ENCODE results near the gene PISD.

The PISD gene

DNA sequence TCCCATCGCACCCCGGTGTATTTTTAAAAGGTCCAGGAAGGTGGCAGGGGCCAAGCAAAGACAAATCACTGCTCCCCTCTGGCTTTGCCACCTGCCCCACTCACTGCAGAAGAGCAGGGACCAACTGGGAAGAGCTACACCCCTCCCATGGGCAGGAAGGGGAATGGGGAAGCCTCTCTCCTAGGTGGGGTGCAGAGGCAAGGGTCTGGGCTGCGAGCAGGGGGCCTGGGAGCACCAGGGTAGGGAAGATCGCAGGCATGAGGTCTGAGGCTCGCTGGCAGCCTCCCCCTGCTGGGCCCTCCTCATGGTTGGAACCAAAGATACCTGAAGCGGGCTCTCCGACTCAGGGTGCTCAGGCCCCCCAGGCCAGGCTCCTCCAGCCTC, 36.8 kb downstream of the PISD start:
- no peak for DNase-seq
- Mint-ChIP-seq H3K36me3 (ENCODE audit: low read depth) (peaks cover 16% of the 10 kb centered on the region), H3K4me3 (no peak overlapping the region), H3K4me1 (peaks cover 30% of the 10 kb centered on the region), H3K9me3 (no peaks in the 10 kb centered on the region), H3K27ac (no peak overlapping the region), H3K27me3 (no peaks in the 10 kb centered on the region)
- no peak for ATAC-seq

DNA sequence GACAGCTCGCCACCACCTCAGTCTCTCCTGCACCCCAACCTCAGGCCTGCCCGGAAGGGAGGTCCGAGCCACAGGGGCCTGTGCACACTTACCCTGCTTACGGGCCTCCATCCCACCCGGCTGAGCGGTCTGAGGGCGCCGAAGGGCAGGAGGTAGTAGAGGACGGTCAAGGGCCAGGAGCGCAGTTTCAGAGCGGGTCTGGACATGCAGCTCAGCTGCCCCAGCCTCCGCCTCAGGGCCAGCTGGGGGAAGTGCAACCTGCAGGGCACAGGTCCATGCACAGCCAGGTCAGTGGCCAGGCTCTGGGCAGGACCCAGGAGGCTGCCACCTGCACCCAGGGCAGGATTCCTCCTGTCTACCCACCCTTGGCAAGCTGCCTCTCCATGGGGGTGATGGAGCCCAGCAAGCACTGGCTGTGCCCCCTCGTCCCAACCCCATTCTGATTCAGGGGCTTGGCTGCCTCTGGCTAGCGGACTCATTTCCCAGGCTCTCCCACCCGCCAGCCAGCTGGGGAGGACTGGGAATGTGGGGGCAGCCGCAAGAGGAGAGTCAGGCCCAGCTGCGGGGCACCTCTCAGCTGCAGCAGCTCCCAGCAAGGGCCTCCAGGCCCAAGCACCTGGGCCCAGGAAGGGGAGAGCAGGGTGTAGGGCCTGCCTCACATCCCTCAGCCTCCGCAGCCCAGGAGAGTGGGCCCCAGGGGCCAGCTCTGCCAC, 38.3 kb downstream of the PISD start:
- no peak overlapping the region for H3K4me3 Mint-ChIP-seq
- H3K4me1 Mint-ChIP-seq = peaks cover 24% of the 10 kb centered on the region
- no peak for DNase-seq
- ATAC-seq = no peak
- peak overlapping the region; percentile 46 for H3K27ac Mint-ChIP-seq
- H3K36me3 Mint-ChIP-seq (ENCODE audit: low read depth) = peaks cover 28% of the 10 kb centered on the region
- no peaks in the 10 kb centered on the region for H3K9me3 Mint-ChIP-seq
- H3K27me3 Mint-ChIP-seq = no peaks in the 10 kb centered on the region

DNA sequence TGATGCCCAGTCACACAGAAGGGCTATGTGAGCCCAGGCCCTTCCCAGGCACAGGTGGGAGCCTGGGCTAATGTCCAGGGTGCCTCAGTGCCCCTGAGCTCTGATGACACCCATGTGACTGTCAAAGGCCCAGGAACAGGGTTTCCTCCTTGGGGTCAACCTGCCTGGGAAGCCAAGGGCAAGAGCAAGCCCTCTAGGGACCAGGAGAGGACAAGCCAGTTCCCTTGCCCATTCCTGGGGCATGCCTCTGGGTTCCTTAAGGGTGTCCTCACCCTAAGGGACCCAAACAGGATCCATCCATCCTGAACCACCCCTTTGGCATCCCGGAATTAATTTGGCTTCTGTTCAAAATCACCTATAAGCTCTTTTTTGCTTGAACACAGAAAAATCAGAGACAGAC, 39.0 kb downstream of the PISD start:
- Mint-ChIP-seq H3K27me3 (no peaks in the 10 kb centered on the region), H3K4me1 (peaks cover 18% of the 10 kb centered on the region), H3K36me3 (ENCODE audit: low read depth) (peaks cover 32% of the 10 kb centered on the region), H3K9me3 (no peaks in the 10 kb centered on the region), H3K27ac (peak overlapping the region; percentile 46), H3K4me3 (no peak overlapping the region)
- no peak for DNase-seq
- ATAC-seq = no peak

DNA sequence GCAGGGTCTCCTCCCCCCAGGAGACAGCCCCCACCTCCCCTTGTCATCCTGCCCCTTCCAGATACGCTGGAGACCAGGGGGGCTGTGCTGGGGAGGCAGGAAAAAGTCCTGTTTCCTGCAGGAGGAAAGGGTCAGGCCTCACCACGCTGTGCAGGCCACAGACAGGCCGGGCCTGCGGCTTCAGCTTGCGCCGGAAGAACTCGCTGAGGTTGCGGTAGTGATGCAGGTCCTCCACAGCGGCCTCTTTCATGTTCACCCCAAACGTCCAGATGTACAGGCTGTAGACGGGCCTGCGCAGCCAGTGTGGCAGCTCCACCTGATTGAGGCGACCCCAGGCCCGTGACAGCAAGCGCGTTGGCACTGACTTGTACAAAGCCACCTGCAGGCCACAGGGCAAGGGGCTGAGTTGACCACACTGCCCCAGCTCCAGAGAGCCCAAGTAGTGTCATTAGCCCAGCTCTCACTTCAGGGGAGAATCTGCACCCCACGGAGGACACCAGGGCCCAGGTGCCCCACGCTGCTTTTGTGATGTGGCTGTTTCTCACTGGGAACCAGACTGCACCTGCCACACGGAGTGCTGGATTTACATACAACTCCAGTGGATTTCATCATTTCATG, 40.4 kb downstream of the PISD start:
- Mint-ChIP-seq H3K27me3 (no peaks in the 10 kb centered on the region), H3K36me3 (ENCODE audit: low read depth) (peaks cover 32% of the 10 kb centered on the region), H3K9me3 (no peaks in the 10 kb centered on the region), H3K4me1 (peaks cover 18% of the 10 kb centered on the region), H3K4me3 (no peak overlapping the region), H3K27ac (peak overlapping the region; percentile 67)
- DNase-seq = no peak
- no peak for ATAC-seq

DNA sequence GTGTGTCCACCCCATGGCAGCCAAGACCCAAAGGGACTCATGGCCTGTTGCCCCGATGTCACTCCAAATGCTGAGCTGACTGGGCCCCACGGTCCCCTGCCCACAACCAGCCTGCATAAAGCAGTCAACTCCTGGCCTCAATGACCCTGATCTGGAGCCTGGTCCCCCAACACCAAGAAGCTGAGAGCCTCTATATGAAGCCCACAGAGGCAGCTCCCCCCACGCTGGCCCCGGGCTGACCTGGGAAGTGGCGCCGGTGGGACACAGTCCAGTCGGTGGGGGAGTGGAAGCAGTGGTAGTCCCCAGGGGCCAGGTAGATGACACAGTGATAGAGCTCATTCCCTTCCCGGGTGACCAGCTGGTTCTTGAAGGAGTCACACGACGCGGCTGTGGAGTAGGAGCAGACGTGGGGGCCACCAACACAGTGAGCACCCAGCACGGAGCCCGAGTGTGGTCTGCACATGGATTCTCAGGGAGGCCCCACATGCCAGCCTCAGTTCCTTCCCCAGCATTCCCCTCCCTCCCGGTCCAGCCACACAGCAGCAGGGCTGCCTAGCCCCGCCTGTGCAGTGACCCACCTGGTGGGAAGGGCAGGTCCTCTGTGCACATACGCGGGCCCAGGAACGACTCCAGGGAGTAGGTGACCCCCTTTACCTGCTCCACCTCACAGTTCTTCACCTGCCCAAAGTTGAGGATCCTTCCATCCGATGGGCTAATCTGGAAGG, 41.1 kb downstream of the PISD start:
- DNase-seq = no peak
- H3K4me1 Mint-ChIP-seq = peaks cover 20% of the 10 kb centered on the region
- H3K4me3 Mint-ChIP-seq = no peak overlapping the region
- peak overlapping the region; percentile 59 for H3K27ac Mint-ChIP-seq
- peaks cover 33% of the 10 kb centered on the region for H3K36me3 Mint-ChIP-seq (ENCODE audit: low read depth)
- no peak for ATAC-seq
- no peaks in the 10 kb centered on the region for H3K9me3 Mint-ChIP-seq
- no peaks in the 10 kb centered on the region for H3K27me3 Mint-ChIP-seq

DNA sequence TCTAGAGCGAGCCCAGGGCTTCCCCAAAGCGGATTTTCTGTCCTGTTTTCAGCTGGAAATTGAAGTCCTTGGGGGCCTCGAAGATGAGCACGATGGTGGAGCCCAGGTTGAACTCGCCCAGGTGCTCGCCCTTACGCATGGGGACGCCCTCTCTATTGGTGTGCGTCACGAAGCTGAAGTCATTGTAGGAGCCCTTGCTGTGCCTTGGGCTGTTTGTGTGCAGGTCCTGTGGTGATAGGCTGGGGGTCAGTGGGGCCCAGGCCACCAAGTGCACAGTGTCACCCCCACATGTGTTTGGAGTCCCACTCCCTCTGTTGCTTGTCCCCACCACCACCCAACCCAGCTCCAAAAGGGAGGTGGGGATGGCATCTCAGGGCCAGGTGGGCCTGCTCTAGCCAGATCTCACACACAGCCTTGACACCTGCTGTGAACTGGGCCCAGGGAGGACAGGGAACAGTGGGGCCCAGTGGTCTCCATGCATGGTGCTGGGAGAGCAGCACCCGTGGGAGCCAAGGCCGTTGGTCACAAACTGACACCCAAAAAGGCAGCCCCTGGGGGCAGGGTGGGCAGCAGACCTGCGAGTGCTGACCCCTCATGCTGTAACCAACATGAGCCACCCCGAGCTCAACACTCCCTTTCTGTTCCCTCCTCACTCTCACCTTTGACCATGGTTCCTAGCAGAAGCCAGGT, 42.3 kb downstream of the PISD start:
- Mint-ChIP-seq H3K27me3 (no peaks in the 10 kb centered on the region), H3K4me1 (peaks cover 26% of the 10 kb centered on the region), H3K4me3 (no peak overlapping the region), H3K9me3 (no peaks in the 10 kb centered on the region), H3K36me3 (ENCODE audit: low read depth) (peaks cover 41% of the 10 kb centered on the region), H3K27ac (peak overlapping the region; percentile 59)
- ATAC-seq (no peak), DNase-seq (no peak)

DNA sequence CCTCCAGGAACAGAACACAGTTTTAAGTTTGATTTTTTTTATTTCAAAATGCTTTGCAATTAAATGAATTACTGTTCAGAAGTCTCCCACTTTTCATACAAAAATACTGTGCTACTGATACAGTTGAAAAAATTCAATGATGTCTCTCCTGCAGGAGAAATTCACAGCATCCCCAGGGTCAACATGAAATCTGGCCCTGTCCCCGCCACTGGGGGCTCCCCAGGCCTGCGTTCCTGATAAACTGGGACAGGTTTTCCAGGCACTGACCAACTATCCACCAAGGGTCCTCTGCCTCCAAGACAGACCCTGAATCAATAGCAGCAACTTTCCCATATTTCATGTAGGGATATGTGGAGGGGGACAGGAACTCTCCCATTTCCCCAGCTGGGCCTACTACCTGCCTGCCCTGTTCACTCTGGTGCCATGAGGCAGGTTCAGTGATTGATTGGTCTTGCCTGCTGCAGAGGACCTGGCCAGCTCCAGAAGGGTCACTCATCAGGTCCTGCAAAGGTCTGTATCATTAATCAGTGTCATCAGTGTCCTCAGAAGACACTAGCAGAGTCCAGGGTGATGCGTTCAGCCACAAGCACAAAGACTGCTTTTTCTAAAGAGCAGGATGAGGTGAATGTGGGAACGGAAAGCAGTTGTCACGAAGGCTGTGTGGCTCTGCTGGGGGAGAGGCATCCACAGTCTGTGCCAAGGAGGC, 43.4 kb downstream of the PISD start:
- DNase-seq (no peak), ATAC-seq (no peak)
- peaks cover 44% of the 10 kb centered on the region for H3K36me3 Mint-ChIP-seq (ENCODE audit: low read depth)
- peak overlapping the region; percentile 67 for H3K27ac Mint-ChIP-seq
- H3K9me3 Mint-ChIP-seq = no peaks in the 10 kb centered on the region
- peaks cover 27% of the 10 kb centered on the region for H3K4me1 Mint-ChIP-seq
- H3K27me3 Mint-ChIP-seq = no peaks in the 10 kb centered on the region
- H3K4me3 Mint-ChIP-seq = no peak overlapping the region

DNA sequence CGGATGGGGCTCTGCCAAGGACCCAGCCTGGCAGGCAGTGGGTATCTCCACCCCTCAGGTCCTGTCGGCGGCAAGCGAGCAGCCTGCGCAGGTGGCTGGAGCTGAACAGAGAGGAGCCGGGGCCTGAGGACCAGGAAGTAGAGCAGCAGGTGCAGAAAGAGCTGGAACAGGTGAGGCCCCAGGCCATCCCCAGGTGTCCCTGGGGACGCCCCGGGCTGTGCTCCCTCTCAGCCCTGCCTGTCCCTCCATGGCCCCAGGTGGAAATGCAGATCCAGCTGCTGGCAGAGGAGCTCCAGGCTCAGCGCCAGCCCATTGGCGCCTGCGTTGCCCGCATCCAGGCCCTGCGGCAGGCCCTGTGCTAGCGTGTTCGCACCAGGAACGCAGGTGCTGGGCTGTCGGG, 44.0 kb downstream of the PISD start:
- Mint-ChIP-seq H3K4me1 (peaks cover 27% of the 10 kb centered on the region), H3K4me3 (no peak overlapping the region), H3K9me3 (no peaks in the 10 kb centered on the region), H3K36me3 (ENCODE audit: low read depth) (peaks cover 41% of the 10 kb centered on the region), H3K27me3 (no peaks in the 10 kb centered on the region), H3K27ac (no peak overlapping the region)
- ATAC-seq = no peak
- no peak for DNase-seq

DNA sequence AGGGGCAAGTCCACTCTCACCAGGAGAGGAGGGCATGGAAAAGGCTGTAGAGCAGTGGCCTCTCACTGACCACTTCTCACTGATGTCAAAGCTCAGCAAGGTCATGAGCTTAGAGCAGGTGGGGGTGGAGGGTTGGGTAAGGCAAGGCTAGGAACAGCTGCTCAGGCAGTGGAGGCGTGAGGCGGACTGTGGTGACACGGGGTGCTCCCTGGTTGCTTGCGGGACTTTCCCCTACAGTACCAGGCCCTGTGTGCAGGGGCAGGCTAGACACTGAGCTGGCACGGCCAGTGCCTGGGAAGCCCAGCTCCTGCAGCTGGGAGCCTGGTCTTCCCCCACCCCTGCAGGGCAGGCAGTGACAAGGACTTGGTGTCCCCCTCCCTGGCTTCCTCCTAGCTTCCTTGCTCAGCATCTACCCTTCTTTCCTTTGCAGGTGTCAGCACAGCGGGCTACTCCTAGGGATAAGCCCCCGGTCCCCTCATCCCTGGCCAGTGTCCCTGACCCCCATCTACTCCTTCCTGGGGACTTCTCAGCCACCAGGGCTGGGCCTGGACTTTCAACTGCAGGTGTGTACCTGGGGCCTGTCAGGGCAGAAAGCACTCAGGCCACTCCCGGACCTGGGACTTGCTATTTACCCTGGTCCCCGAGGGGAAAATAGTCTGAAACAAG, 45.6 kb downstream of the PISD start:
- peaks cover 27% of the 10 kb centered on the region for H3K4me1 Mint-ChIP-seq
- H3K4me3 Mint-ChIP-seq = no peak overlapping the region
- H3K27me3 Mint-ChIP-seq = no peaks in the 10 kb centered on the region
- H3K36me3 Mint-ChIP-seq (ENCODE audit: low read depth) = peaks cover 42% of the 10 kb centered on the region
- peak; percentile 61 for DNase-seq
- ATAC-seq = peak; percentile 84
- peak overlapping the region; percentile 72 for H3K27ac Mint-ChIP-seq
- no peaks in the 10 kb centered on the region for H3K9me3 Mint-ChIP-seq

DNA sequence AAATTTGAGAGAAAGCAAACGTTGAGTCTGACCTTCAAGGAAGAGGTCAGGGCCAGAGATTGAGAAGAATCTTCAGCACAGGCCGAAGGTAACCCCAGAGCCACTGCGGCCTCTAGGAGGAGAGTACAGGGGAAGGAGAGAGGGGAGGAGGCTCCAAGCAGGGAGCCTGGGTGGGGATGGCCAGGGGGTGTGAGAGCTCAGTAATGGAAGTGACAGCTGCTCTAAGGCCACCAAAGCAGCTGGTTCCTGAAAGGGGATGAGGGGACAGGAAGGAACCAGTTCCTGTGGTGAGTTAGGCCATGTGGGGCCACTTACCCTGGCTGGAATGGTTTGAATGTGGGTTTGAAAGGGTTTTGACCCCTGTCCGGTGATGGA, 46.1 kb downstream of the PISD start:
- no peaks in the 10 kb centered on the region for H3K9me3 Mint-ChIP-seq
- ATAC-seq (no peak), DNase-seq (no peak)
- H3K4me1 Mint-ChIP-seq = peaks cover 27% of the 10 kb centered on the region
- H3K27ac Mint-ChIP-seq = peak overlapping the region; percentile 72
- no peaks in the 10 kb centered on the region for H3K27me3 Mint-ChIP-seq
- peak overlapping the region; percentile 22 for H3K4me3 Mint-ChIP-seq
- H3K36me3 Mint-ChIP-seq (ENCODE audit: low read depth) = peaks cover 44% of the 10 kb centered on the region

DNA sequence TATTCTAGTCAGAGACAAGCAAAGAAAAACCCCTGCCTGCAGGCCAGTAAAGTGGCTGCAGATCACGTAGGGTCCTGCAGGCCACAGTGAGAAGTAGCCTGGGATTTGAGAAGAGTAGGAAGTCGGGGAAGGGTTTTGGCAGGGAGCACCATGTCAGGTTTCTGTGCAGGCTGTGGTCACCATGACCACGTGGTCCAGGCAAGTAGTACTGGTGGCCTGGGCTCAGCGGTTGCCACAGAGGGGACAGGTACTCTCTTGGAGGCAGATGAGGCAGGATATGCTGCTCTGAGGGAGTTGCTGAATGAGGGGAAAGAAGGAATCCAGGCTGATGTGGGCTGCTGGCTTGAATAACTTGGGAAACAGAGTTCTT, 46.5 kb downstream of the PISD start:
- DNase-seq = no peak
- no peak for ATAC-seq
- Mint-ChIP-seq H3K27ac (peak overlapping the region; percentile 72), H3K4me3 (peak overlapping the region; percentile 22), H3K27me3 (no peaks in the 10 kb centered on the region), H3K9me3 (no peaks in the 10 kb centered on the region), H3K36me3 (ENCODE audit: low read depth) (peaks cover 40% of the 10 kb centered on the region), H3K4me1 (peaks cover 27% of the 10 kb centered on the region)

DNA sequence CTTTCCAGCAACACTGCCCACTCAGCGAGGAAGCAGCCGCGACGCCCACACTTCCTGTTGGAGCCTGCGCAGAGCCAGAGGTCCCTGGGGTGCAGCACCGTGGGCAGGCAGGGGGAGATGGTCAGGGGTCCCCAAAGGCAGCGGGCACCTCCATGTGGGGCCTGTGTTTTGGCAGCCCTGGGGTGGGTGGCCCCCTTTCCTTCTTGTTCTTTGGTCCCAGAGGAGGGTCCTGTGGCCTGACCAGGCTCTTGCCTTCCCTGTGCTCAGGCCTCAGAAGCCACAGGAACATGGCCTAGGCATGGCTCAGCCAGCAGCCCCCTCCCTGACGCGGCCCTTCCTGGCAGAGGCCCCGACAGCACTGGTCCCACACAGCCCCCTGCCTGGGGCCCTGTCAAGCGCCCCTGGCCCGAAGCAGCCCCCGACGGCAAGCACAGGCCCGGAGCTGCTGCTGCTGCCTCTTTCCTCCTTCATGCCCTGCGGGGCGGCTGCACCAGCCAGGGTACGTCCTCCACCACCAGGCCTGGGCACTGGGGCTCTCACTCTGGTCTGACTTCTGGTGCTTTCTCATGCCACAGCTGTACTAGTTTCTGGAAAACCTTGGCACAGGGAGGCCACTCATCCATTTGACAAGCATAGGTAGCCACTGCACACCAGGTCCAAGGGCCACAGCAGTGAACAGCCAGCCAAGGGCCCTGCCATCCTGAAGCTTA, 47.1 kb downstream of the PISD start:
- H3K27ac Mint-ChIP-seq = peak overlapping the region; percentile 72
- peaks cover 38% of the 10 kb centered on the region for H3K36me3 Mint-ChIP-seq (ENCODE audit: low read depth)
- DNase-seq (no peak), ATAC-seq (no peak)
- peaks cover 27% of the 10 kb centered on the region for H3K4me1 Mint-ChIP-seq
- no peak overlapping the region for H3K4me3 Mint-ChIP-seq
- no peaks in the 10 kb centered on the region for H3K9me3 Mint-ChIP-seq
- H3K27me3 Mint-ChIP-seq = no peaks in the 10 kb centered on the region

DNA sequence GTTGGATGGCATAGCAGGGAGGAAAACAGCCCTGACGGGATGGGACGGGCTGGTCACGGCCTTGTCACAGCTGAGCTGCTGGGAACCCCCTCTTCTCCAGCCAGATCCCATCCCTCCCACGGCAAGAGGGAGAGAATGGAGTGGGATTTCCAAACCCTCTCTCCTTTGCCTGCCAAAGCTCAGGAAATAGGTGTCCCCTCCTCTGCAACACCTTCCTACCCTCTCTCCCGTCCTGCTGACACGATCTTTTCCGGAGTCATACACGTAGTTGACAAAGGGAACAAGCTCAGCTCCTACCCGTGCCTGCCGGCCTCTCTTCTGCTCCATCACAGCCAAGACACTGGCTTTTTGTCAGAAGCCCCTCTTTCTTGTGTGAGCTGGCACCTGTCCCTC, 48.1 kb downstream of the PISD start:
- H3K27me3 Mint-ChIP-seq = no peaks in the 10 kb centered on the region
- H3K4me1 Mint-ChIP-seq = peaks cover 27% of the 10 kb centered on the region
- no peaks in the 10 kb centered on the region for H3K9me3 Mint-ChIP-seq
- no peak for ATAC-seq
- peaks cover 29% of the 10 kb centered on the region for H3K36me3 Mint-ChIP-seq (ENCODE audit: low read depth)
- no peak overlapping the region for H3K4me3 Mint-ChIP-seq
- peak overlapping the region; percentile 57 for H3K27ac Mint-ChIP-seq
- no peak for DNase-seq
